GF-D8 (cell line): Measurements from ENCODE around the gene TFAP2E.
"Not testable (repeated sequence)": the region's sequence is repeated elsewhere in the genome, so short reads cannot be mapped to it uniquely, and the experiment has no call there.

ENCODE experiments used
- DNase-seq: peaks from one replicate; lab custom pipeline; 2025; lab: John Stamatoyannopoulos, UW

TFAP2E gene

DNA sequence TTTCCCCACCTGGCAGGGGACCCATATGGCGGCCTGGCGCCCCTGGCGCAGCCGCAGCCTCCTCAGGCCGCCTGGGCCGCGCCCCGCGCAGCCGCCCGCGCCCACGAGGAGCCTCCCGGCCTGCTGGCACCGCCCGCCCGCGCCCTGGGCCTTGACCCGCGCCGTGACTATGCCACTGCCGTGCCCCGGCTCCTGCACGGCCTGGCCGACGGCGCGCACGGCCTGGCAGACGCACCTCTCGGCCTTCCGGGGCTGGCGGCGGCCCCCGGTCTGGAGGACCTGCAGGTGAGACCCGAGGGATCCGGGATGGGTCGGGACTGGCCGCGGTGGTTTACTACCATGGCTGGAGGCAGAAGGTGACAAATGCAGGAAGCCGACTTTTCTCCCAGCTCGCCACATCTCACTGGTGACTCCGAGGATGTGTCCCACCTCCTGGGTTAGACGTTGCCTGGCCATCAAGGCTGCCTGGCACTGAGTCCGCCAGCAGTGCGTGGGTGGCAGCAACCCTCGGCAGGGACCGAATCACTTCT is 1.1 kb downstream of the TFAP2E start:
- no peak for DNase-seq

DNA sequence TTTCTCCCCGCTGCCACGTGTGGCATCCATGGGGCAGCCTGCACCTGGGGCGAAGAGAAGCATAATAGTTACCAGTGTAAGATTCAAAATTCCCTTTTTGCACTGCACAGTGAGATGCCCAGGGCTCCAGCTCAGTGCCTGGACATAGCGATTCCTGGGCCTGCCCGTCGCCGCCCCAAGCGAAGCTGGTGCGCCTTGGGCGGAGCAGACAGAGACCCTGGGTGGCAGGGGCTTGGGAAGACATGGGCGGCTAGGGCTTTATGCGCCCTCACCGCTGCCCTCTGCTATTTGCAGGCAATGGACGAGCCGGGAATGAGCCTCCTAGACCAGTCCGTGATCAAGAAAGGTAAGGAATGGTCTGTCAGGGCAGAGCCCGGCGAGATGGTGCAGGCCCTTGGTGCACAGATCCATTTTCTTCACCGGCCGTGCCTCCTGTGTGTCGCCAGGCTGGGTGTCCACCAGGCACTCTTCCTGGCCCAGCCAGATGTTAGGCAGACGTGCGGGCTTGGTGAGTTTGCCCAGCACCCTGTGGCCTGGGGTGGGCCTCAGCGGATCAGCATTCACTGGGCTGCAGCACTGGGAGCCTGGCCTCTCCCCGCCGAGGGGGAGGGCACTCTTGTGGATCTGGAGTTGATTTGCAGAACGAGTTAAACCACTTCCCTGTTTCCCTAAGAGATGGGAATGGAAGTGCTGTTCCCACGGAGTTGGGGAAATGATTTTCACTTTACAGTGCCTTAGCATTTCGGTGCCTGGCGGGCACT is 1.7 kb downstream of the TFAP2E start:
- DNase-seq: no peak

DNA sequence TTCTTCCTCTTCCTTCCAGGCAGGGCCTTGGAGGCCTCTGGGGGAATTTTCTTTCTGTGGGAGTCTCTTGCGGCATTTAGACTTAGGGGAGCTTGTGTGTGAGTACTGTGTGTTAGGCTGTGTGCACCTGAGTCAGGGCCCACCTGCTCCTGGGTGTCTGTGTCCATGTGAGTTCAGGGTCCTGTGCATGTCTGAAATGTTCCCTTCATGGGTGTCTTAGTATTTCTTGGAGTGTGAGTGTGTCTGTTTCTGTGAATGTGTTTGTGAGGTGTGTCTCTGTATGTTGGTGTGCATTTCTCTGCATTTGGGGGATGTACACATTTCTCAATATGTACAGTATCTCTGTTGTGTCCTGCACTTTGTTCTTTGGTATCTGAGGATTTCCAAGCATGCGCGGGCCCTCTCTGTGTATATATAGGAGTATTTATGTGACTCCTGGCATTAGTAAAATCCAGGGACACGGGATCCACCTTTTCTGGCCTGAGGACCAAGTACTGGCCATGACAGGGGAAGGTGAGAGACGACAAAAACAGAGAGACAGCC is 2.4 kb downstream of the TFAP2E start:
- no peak for DNase-seq

DNA sequence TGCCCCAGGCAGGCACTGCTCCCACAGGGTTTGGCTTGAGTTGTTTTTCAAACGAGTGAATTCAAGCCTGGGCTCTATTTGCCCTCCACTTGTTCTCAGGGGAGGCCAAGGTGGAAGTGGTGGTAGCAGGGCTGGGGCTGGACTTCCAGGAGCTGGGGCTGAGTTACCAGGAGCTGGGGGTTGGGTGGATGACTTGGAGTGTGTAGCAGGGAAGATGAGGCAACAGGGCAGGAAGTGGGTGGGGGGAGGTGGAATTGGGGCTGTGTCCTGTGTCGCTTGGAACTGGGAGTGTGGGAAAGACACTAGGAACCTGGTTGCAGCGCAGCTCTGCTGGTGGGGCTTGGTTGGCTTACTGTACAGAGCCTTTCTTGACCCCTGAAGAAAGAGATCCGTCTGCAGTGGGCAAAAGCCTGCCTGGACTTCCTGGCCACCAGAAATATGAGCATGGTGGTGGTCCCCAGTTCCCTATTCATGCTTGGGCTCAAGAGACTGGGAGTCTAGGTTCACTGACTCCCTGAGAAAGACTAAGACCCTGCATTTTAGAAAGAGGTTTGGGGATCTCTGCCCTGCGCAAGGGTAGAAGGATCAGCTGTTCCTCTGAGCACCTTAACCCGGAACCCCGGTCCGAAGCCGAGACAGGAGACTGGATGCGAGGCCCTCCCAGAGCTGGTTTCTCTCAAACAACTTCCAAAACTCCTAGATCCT is 3.1 kb downstream of the TFAP2E start:
- DNase-seq: peak; percentile 88

DNA sequence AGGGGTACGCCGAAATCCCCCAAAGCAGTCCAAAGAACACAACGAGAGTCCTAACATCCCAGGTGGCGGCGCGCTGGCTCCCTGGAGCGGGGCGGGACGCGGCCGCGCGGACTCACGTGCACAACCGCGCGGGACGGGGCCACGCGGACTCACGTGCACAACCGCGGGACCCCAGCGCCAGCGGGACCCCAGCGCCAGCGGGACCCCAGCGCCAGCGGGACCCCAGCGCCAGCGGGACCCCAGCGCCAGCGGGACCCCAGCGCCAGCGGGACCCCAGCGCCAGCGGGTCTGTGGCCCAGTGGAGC is 3.6 kb downstream of the TFAP2E start:
- DNase-seq: not testable (repeated sequence)

DNA sequence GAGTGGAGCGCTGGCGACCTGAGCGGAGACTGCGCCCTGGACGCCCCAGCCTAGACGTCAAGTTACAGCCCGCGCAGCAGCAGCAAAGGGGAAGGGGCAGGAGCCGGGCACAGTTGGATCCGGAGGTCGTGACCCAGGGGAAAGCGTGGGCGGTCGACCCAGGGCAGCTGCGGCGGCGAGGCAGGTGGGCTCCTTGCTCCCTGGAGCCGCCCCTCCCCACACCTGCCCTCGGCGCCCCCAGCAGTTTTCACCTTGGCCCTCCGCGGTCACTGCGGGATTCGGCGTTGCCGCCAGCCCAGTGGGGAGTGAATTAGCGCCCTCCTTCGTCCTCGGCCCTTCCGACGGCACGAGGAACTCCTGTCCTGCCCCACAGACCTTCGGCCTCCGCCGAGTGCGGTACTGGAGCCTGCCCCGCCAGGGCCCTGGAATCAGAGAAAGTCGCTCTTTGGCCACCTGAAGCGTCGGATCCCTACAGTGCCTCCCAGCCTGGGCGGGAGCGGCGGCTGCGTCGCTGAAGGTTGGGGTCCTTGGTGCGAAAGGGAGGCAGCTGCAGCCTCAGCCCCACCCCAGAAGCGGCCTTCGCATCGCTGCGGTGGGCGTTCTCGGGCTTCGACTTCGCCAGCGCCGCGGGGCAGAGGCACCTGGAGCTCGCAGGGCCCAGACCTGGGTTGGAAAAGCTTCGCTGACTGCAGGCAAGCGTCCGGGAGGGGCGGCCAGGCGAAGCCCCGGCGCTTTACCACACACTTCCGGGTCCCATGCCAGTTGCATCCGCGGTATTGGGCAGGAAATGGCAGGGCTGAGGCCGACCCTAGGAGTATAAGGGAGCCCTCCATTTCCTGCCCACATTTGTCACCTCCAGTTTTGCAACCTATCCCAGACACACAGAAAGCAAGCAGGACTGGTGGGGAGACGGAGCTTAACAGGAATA is 4.2 kb downstream of the TFAP2E start:
- DNase-seq: peak; percentile 94

DNA sequence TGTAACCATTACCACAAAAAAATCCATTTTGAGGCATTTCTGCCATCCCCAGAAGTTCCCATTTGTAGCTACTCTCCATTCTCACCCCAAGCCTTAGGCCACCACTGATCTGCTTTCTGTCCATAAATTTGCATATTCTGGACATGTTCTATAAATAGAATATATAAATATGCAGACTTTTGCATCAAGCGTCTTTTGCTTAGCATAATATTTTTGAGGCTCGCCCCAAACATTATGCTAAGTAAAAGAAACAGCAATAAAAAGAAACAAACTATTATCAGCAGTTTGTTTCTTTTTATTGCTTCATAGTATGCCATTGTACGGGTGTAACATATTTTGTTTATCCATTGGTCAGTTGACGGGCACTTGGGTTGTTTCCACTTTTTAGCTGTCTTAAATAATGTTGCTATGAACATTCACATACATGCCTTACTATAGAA is 7.9 kb downstream of the TFAP2E start:
- DNase-seq: no peak

DNA sequence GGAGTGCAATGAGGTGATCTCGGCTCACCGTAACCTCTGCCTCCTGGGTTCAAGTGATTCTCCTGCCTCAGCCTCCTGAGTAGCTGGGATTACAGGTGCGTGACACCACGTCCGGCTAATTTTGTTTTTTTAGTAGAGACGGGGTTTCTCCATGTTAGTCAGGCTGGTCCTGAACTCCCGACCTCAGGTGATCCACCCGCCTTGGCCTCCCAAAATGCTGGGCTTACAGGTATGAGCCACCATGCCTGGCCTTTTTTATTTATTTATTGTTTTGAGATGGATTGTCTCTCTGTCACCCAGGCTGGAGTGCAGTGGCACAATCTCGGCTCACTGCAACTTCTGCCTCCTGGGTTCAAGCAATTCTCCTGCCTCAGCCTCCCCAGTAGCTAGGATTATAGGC is 8.5 kb downstream of the TFAP2E start:
- DNase-seq: not testable (repeated sequence)

DNA sequence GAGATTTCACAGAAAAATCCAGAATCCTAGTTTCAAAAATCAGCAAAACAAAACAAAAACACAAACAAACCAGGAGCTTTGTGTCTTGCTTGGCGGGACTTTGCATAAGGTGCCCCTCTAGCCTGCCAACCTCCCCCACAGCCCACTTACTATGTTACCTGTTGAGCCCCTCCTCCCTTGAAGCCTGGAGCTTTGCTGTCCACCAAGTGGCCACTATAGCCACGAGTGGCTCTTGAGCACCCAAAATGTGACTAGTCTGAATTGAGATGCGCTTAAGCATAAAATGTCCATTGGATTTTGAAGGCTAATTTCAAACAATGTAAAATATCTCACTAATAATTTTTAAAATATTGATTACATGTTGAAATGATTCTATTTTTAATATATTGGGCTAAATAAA is 12.2 kb downstream of the TFAP2E start:
- DNase-seq: no peak

DNA sequence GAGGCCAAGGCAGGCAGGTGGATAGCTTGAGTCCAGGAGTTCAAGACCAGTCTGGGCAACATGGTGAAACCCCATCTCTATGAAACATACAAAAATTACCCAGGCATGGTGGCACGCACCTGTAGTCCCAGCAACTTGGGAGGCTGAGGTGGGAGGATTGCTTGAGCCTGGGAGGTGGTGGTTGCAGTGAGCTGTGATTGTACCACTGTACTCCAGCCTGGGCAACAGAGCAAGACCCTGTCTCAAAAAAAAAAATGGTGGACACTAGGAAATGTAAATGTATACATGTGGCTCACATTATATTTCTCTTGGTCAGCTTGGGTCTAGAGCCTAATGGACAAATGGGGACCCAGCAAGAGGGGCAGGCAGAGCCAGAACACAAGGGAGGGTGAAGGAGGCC is 12.7 kb downstream of the TFAP2E start:
- DNase-seq: not testable (repeated sequence)

DNA sequence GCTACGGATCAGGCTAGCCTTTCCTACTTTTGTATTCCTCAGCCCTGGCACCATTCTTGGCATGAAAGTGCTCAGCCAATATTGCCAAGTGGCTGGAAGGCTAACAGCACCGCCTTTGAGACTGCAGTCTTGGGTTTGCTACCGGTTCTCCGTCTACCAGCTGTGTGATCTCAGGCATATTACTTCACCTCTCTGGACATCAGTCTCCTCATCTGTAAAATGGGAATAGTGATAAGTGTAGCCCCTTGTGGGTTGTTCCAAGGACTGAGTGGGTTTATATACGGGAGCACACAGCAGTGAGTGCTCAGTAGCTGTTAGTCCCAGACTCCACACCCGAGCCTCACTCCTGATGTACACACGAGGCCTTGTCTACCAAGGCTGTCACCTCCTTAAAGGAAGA is 13.7 kb downstream of the TFAP2E start:
- DNase-seq: no peak

DNA sequence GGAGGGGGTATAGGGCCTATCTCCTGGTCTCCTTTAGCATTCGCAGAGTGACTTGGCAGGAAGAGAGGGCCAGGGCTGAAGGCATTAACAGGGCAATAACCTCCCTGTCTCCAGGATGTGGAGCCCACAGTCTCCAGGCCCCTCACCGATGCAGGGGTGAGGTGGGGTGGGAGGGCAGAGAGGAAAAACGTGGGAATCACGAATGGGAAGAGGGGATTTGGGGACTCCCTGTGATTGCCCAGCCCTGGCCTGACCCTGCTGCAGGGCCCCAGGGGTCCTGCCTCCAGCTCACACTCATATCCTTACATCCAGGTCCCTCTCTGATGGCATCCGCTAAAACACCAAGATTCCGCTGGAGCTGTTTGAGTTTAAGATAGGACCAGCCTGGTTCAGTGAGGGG is 14.6 kb downstream of the TFAP2E start:
- no peak for DNase-seq

DNA sequence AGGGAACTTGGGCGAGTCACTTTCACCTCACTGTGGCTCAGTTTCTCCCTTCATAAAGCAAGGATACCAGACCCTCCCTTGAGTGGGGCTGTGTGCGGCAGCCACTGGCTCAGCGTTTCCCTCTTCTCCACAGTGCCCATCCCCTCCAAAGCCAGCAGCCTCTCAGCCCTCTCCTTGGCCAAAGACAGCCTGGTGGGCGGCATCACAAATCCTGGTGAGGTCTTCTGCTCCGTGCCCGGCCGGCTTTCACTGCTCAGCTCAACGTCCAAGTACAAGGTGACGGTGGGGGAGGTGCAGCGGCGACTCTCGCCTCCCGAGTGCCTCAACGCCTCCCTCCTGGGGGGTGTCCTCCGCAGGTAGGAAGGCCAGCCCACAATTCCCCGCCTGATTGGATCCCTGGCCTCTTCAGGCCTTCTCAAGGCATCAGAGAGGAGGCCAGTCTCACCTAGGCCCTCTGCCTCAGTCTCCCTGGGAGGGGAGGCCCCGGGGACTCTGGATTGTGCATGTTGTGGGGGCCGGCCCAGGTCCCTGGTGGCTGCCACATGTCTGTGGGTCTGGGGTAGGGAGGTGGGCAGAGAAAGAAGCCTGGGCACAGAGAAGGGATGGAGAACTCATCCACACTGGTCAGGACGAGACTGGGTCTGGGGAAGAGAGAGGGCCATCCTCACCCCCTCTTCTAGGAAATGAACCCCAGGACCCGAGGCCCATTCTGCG is 15.2 kb downstream of the TFAP2E start:
- no peak for DNase-seq

DNA sequence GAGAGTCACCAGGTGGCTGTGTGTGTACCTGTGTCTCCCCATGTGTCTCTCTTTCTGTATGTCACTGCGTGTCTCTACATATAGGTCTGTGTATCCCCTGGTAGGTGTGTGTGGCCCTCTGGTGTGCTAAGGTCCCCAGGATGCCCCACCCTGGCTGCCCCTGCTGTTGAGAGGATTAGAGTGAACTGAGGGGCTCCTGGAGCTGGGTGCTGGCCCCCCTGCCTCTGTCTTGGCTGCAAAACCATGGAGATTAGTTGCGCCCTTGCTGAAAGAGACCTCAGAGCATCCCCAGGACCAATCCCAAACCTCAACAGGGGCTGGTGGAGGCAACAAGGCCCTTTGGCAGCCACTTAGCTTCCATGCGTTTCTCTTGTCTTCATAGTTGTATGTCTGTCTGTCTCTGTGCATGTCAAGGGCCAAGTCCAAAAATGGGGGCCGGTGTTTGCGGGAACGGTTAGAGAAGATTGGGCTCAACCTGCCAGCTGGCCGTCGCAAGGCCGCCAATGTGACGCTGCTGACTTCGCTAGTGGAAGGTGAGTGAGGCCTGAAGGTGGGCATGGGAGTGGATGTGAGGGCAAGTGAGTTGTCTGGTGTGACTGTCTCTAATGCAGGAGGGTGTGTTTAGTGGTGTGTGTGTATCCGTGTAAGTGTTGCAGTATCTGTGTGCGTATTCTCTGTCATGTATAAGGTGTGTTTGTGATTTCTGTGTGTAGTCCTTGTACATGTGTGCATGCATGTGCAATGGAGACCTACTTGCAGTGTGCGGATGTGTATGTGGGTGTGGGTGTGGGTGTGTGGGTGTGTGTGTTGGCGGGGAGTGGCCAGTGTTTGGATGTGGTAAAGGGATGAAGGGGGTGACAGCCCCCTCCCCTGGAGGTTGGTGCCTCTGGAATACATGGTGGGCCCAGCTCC is 16.7 kb downstream of the TFAP2E start:
- no peak for DNase-seq

DNA sequence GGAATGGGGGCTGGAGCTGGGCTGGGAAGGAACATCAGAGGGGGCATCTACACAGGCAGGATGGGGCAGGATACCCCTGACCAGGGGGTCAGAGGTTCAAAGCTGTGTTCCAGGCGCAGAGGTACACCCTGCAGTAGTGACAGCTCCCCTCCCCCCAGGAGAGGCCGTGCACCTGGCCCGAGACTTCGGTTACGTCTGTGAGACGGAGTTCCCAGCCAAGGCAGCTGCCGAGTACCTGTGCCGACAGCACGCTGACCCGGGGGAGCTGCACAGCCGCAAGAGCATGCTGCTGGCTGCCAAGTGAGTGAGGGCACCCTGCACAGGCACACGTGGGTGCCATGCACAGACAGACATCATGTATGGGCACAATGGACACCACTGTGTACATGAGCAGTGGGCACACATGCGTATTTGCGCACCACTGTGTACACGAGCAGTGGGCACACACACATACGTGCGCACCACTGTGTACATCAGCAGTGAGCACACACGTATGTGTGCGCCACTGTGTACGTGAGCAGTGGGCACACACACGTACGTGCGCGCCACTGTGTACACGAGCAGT is 17.4 kb downstream of the TFAP2E start:
- no peak for DNase-seq

DNA sequence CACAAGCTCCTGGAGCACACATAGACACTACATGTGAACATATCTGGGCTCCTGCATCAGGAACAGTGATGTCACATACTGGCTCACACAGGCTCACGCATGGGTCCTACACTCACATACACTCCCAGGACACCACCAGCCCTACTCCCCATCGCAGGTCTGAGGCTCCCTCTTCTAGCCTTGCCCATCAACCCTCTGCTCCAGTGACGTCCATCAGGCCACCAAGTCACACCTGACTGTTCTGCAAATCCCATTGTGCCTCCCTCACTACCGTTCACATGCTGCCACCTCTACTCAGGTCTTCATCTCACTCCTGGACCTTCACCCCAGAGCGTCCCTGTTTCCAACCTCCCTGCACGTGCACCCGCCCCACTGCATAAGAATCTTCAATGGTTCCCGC is 18.1 kb downstream of the TFAP2E start:
- no peak for DNase-seq

DNA sequence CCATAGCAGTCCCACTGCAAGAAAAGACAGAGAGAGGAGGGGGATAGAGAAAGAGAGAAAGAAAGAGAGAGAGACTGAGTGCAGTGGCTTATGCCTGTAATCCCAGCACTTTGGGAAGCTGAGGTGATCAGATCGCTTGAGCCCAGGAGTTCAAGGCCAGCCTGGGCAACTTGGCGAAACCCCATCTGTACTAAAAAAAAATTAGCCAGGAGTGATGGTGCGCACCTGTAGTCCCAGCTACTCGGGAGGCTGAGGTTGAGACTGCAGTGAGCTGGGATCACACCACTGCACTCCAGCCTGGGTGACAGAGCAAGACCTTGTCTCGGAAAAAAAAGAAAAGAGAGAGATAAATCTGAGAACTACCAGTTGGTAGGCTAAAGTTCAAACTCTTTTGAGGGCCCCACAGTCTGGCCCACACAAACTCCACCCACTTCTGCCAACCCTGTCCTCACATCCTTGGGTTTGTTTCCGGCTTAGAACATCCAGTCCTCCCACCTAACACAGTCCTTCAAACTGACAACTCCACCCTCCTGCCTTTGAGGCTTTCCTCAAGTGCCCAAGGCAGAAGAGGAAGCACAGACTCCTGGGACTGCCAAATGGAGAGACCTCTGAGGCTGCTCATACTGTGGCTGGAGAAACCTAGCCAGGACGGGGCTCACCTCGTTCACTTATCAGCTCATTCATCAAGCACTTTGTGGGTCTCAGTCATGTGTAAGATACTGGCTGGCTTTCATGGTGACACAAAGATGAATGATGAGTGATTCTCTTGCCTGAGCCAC is 20.1 kb downstream of the TFAP2E start:
- DNase-seq: peak; percentile 47

DNA sequence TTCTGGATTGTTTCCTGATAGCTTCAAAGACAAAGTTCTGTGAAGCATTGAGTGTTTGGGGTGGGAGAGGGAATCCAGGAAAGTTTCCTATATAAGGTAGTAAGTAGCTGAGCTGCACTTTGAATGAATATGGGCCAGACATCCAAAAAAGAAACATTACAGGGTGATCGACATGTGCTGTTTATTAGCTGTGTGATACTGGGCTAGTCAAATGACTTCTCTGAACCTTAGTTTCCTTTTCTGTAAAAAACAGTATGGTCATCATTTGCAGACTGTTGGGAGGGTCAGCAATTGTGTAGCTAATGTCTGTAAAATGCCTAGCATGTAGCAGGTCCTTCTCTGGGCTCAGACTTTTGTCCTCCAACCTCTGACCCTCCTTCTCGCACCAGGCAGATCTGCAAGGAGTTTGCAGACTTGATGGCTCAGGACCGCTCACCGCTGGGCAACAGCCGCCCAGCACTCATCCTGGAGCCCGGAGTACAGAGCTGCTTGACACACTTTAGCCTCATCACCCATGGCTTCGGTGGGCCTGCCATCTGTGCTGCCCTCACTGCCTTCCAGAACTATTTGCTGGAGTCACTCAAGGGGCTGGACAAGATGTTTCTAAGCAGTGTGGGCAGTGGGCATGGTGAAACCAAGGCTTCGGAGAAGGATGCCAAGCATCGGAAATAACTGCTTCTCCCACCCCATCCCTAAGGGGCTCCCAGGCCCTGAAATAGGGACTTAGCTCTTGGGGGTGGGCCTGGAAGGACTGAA is 21.1 kb downstream of the TFAP2E start:
- no peak for DNase-seq

DNA sequence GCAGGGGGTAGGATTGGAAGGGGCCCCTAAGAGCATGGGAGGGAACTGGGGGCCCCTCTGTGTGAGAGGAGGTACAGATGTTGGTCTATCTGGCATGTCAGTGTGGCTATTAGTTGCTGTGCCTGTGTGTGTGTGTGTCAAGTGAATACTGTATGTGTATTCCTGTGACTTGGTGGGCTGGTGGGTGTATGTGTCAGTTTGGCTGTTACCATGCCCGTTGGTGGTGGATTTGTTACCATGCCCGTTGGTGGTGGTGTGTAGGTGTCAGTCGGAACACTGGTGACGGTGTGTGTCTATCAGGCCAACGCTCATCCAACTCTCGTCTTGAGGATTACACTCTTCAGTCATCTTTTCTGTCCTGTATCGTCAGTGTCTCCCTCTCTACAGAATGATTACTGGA is 22.6 kb downstream of the TFAP2E start:
- no peak for DNase-seq
